Lung microvascular endothelial cell (primary cell): ENCODE results near the gene EXOC3L2. TPM values are rescaled to one million over a fixed set of nuclear protein-coding genes. Genes with fewer than 3 reads are reported as not detected.
A peak's percentile ranks its signal among the peaks of the same experiment; 100 is the strongest.
"Not testable (repeated sequence)": the region's sequence is repeated elsewhere in the genome, so short reads cannot be mapped to it uniquely, and the experiment has no call there.

ENCODE experiments used
- DNase-seq, 2 donors: peaks; one replicate each; pipeline versions ENCODE4 v3.0.0 to v3.0.0-alpha.2; 2010; ENCODE audit warnings: low read depth in 2 of 2
- total RNA-seq: library from RNA; depleted of rRNA; stranded (reverse); fragments of >200 nt; gene quantifications from 2 replicates; pipeline ENCODE4 v1.2.1, GENCODE V29; 2014

EXOC3L2 gene
- total RNA-seq, 1 donor from 2014 or later, result 0.20 TPM

DNA sequence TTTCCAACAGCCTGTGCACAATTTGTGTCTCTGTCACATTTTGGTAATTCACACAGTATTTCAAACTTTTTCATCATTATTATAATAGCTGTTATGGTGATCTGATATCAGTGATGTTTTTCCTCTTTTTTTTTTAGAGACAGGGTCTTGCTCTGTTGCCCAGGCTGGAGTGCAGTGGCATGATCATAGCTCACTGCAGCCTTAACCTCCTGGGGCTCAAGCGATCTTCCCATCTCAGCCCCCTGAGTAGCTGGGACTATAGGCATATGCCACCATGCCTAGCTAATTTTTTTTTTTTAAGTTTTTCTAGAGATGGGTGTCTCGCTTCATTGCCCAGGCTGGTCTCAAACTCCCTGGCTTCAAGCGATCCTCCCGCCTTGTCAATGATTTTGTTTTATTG is 11.6 kb upstream of the EXOC3L2 start:
- no peak for DNase-seq

GRCh38 chr19:45255611-45256157 is 10.5 kb upstream of the EXOC3L2 start:
- no peak for DNase-seq

GRCh38 chr19:45254044-45254531 is 8.9 kb upstream of the EXOC3L2 start:
- no peak for DNase-seq

GRCh38 chr19:45253396-45254027 is 8.3 kb upstream of the EXOC3L2 start:
- DNase-seq, result peak in 1 of 2 donors; percentile 26

DNA sequence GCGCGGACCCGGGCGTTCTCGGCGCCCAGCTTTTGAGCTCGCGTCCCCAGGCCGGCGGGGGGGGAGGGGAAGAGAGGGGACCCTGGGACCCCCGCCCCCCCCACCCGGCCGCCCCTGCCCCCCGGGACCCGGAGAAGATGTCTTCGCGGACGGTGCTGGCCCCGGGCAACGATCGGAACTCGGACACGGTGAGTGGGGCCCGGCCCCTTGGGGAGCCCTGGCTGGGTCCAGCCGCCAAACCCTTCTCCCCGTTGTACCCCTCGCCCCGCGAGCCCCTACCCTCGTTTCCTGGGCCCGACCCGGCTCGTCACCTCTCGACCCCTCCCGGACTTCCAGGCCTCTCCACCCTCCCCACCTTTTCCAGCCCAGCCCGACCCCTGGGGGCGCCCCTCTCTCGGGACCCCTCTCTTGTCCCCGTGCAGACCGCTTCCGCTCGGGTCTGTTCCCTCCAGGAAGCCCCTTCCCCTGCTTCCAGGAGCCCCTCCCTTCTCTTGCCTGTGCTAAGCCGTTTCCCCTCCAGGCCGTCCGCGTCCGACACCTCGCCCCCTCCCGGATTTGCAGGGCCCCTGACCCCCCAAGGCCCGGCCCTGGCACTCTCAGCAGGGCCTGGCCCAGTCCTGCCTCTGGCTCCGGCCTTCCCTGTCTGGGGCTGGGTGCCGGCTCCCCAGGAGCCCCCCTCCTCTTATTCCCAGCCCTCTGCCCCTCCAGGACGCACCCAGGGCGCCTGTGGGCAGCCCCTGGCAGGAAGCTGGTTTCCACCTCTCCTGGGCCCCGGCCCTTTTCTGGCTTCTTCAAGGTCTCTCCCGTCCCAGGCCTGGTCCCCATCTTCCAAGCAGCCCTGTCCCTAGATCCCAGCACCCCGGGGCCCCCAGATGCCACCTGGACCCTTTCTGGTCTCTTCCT is 6.5 kb upstream of the EXOC3L2 start:
- peak in 1 of 2 donors; percentile 44 for DNase-seq

DNA sequence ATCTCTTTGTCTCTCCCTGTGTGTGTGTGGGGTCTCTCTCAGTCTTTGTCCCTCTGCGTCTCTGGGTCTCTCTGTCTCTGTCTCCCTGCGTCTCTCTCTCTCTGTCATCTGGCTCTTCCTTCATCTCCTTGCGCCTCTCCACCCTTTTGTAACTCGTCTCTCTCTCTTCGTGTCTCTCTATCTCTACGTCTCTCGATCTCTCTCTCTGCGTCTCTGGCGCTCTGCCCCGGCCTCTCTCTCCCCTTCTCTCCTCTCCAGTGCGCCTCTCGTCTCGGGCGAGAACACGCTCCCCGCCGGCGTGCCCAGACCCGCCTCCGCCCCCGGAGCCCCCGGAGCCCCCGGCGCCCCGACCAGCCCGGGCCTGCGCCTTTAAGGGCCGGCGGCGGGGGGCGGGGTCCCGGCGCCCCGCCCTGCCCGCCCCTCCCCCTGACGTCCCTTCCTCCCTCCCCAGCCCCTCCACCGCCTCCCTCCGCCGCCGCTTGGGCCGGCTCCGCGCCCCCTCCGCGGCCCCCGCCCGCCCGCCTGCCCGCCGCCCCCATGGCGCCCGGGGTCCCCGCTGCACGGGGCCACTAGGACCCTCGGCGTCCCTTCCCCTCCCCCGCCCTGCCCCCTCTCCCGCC is 5.7 kb upstream of the EXOC3L2 start, which contains the start of gene MARK4:
Gene MARK4, plus strand, starts transcription at position 440 of the 620 bp plus-strand sequence. CDS start 318 bp downstream, outside the sequence.
- peak; percentile 50 to 70 for DNase-seq

GRCh38 chr19:45250216-45250831 is 5.1 kb upstream of the EXOC3L2 start:
- no peak for DNase-seq

- DNase-seq, result no peak
Measured at GRCh38 chr19:45249261-45250033, 4.2 kb upstream of the EXOC3L2 start.

- no peak for DNase-seq
Measured at GRCh38 chr19:45247136-45247535, 1.9 kb upstream of the EXOC3L2 start.

DNA sequence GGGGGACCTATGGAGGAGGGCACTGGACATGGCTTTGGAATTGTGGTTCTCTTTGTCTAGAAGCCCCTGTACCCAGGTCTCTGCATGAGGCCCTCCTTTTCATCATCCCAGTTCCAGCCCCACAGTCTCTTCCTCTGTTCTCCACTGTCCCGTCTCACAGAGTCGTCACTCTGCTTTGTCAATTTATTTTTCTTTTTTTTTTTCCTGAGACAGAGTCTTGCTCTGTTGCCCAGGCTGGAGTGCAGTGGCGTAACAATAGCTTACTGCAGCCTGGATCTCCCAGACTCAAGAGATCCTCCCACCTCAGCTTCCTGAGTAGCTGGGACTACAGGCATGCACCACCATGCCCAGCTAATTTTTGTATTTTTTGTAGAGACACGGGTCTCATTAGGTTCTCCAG is 619 bp upstream of the EXOC3L2 start:
- DNase-seq, result peak in 1 of 2 donors; percentile 32

DNA sequence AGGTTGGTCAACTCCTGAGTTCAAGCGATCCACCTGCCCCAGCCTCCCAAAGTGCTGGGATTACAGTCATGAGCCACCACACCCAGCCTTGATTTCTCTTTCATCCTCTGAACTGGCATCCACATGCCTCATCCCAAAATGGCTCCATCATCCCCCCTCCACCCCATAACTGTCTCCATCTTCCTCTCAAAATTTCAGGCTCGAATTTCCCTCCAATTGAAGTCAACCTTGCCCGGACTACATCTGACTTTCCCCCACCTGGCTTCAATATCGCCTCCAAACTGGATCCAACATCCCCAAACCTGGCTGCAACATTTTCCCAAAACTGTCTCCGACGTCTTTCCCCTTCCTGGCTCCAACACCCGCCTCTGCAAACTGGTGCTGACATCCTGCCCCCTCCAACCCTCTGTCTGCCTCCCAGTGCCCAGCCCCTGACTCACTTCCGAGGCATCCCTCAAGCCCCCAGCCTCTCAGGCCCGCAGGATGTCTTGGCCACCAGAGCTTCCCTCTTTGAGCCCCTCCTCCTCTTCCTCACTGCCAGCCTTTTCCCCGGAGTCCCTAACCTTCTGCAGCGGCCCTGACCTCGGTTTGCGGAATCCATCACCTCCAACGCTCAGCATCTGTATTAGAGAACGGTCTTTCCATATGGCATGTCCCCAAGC is 943 bp downstream of the EXOC3L2 start:
- DNase-seq, result no peak

DNA sequence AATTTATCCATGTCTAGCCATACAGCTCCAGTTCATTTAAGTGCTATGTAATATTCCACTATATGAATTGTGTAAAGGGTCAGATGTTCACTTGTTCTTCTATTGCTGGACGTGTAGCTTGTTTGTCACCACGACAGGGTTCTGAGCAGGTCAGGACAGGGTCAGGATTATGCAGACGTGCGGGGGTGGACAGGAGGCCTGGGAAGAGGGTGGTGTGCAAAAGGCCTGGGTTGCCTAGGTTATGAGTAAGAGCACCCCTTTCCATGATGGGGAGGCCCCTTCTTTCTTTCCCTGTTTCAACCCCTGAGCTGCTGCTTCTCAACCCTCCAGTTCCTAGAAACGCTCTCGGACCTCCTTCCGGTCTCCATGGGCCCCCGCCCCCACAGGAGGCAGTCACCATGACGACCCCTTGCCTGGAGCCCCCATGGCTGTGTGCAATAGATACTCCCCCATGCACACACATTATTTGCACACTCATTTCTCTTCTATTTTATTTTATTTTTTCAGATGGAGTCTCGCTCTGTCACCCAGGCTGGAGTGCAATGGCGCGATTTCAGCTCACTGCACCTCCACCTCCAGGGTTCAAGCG is 2.0 kb downstream of the EXOC3L2 start:
- no peak for DNase-seq

- DNase-seq, result no peak
Measured at GRCh38 chr19:45238556-45238955, 6.7 kb downstream of the EXOC3L2 start.

- DNase-seq, result no peak
Measured at GRCh38 chr19:45235485-45235884, 9.7 kb downstream of the EXOC3L2 start.

GRCh38 chr19:45234089-45234869 is 10.9 kb downstream of the EXOC3L2 start:
- no peak for DNase-seq

GRCh38 chr19:45231891-45232290 is 13.3 kb downstream of the EXOC3L2 start:
- DNase-seq, result peak in 1 of 2 donors; percentile 36

- DNase-seq, result not testable (repeated sequence)
Measured at GRCh38 chr19:45229056-45229455, 16.2 kb downstream of the EXOC3L2 start.

GRCh38 chr19:45224645-45225044 is 20.6 kb downstream of the EXOC3L2 start:
- no peak for DNase-seq

GRCh38 chr19:45223879-45224278 is 21.3 kb downstream of the EXOC3L2 start:
- no peak for DNase-seq
